ENCODE data around the gene RNF157. TPM values are rescaled to one million over a fixed set of nuclear protein-coding genes. Genes with fewer than 3 reads are reported as not detected.
A peak's percentile ranks its signal among the peaks of the same experiment; 100 is the strongest.

Gene RNF157
- total and polyA plus RNA-seq, 2 of the 13 experiments (the other 11 are each of a cell fraction or from before 2014, with no cell fraction given), result 0.44 to 1.5 TPM

- TF ChIP-seq NFAT5 (CRISPR knock-in tag; IDR thresholded peaks at IDR 0.05) (peak; percentile 25; the same call in 1 of the 2 replicates), ZNF607 (CRISPR knock-in tag; IDR thresholded peaks at IDR 0.05; ENCODE audit: borderline replicate concordance) (no peak), RNF2 (conservative IDR thresholded peaks at IDR 0.05; ENCODE audit: low read depth) (no peak), ZNF713 (CRISPR knock-in tag; IDR thresholded peaks at IDR 0.05) (no peak), SP5 (CRISPR knock-in tag; IDR thresholded peaks at IDR 0.05; ENCODE audit: borderline replicate concordance, low read depth) (no peak), AGO2 (optimal IDR thresholded peaks at IDR 0.05; ENCODE audit: low read depth, low read length) (peak; percentile 7), ZNF597 (CRISPR knock-in tag; IDR thresholded peaks at IDR 0.05) (0 out of 2 replicates have a peak, but pooled peaks have one; percentile 42), ZNF646 (CRISPR knock-in tag; IDR thresholded peaks at IDR 0.05) (no peak), KDM5A (IDR thresholded peaks at IDR 0.05; ENCODE audit: borderline replicate concordance, low read length) (no peak), ZNF513 (CRISPR knock-in tag; conservative IDR thresholded peaks at IDR 0.05) (0 out of 2 replicates have a peak, but pooled peaks have one; percentile 34), HNRNPH1 (optimal IDR thresholded peaks at IDR 0.05; ENCODE audit: low read depth, low read length) (no peak), ZNF816 (CRISPR knock-in tag; IDR thresholded peaks at IDR 0.05; ENCODE audit: borderline replicate concordance) (no peak), KLF16 (CRISPR knock-in tag; IDR thresholded peaks at IDR 0.05) (no peak), TGIF2 (CRISPR knock-in tag; IDR thresholded peaks at IDR 0.05) (no peak)
Measured at GRCh38 chr17:76138896-76139752, 101.2 kb downstream of the RNF157 start (continued).
